Thoracic aorta (tissue), 2 donors: Measurements from ENCODE around the gene MYOCD. TPM values are rescaled to one million over a fixed set of nuclear protein-coding genes. Genes with fewer than 3 reads are reported as not detected.
A peak's percentile ranks its signal among the peaks of the same experiment; 100 is the strongest.

Source experiments
- ATAC-seq: fragments of 150-250 bp; one replicate; pipeline ENCODE4 v1.8.0; 2017; ENCODE audit warnings: low read depth; ENCODE audit not compliant: insufficient number of reproducible peaks, low FRiP score
- DNase-seq: peaks from one replicate; pipeline ENCODE4 v3.0.0-alpha.2; 2020; ENCODE audit warnings: low spot score
- H3K27ac ChIP-seq, 2 donors: fragments of 200-600 bp; sonication (generic); 1 replicate in 1 of 2; 2 replicates in 1 of 2; pipeline ENCODE4 v1.5.1; 2016; ENCODE audit warnings: mild to moderate bottlenecking in 2 of 2, moderate library complexity in 2 of 2
- H3K27me3 ChIP-seq: fragments of 200-600 bp; sonication (generic); replicated peaks from 2 replicates; pipeline ENCODE4 v1.6.0; 2016; ENCODE audit warnings: mild to moderate bottlenecking; ENCODE audit not compliant: insufficient read depth
- H3K36me3 ChIP-seq: fragments of 200-600 bp; sonication (generic); one replicate; pipeline ENCODE4 v1.5.1; 2016
- H3K4me1 ChIP-seq, 2 donors: fragments of 200-600 bp; sonication (generic); 1 replicate in 1 of 2; 2 replicates in 1 of 2; pipeline versions ENCODE4 v1.5.1 to v1.6.0; 2016; ENCODE audit warnings: low read depth in 2 of 2, mild to moderate bottlenecking in 1 of 2; ENCODE audit not compliant: control insufficient read depth in 1 of 2
- H3K4me3 ChIP-seq: fragments of 200-600 bp; sonication (generic); 2 replicates; pipeline ENCODE4 v1.5.1; 2016; ENCODE audit warnings: mild to moderate bottlenecking
- H3K9me3 ChIP-seq: fragments of 200-600 bp; sonication (generic); 2 replicates; pipeline ENCODE4 v1.5.1; 2016
- CTCF ChIP-seq: fragments of 200-600 bp; sonication (generic); IDR thresholded peaks from one replicate; pipeline ENCODE4 v1.5.1; 2019; ENCODE audit warnings: antibody characterized with exemption
- total RNA-seq, 2 donors: library from RNA; depleted of rRNA; stranded (reverse); fragments of >200 nt; gene quantifications; one replicate each; pipeline versions ENCODE4 v1.1.0 to v1.2.3, GENCODE V29; 2016

The MYOCD gene
- total RNA-seq, 2 donors from 2014 or later: 102 to 113 TPM

- no peak for DNase-seq
- Histone ChIP-seq H3K9me3 (no peaks in the 10 kb centered on the region), H3K4me3 (no peak overlapping the region), H3K4me1 (peaks cover 21 to 43% of the 10 kb centered on the region in 2 donors), H3K27ac (peak overlapping the region; percentile 53 to 94), H3K36me3 (peaks cover 2% of the 10 kb centered on the region), H3K27me3 (no peaks in the 10 kb centered on the region)
- no peak for ATAC-seq
- no peak for TF ChIP-seq CTCF
These were observed 27.9 kb downstream of the MYOCD start for GRCh38 chr17:12693640-12694039.

- peaks cover 15% of the 10 kb centered on the region for H3K36me3 ChIP-seq
- no peaks in the 10 kb centered on the region for H3K27me3 ChIP-seq
- H3K4me1 ChIP-seq: peaks cover 0 to 7% of the 10 kb centered on the region in 2 donors
- TF ChIP-seq CTCF: no peak
- H3K9me3 ChIP-seq: no peaks in the 10 kb centered on the region
- no peak overlapping the region for H3K27ac ChIP-seq
- ATAC-seq: no peak
- no peak overlapping the region for H3K4me3 ChIP-seq
- no peak for DNase-seq
These were observed 40.4 kb downstream of the MYOCD start for GRCh38 chr17:12706070-12706469.

- Histone ChIP-seq H3K36me3 (peaks cover 20% of the 10 kb centered on the region), H3K4me1 (peaks cover 19 to 28% of the 10 kb centered on the region in 2 donors), H3K27ac (no peak overlapping the region), H3K4me3 (no peak overlapping the region), H3K9me3 (no peaks in the 10 kb centered on the region), H3K27me3 (no peaks in the 10 kb centered on the region)
- DNase-seq: no peak
- no peak for ATAC-seq
- no peak for TF ChIP-seq CTCF
These were observed 43.4 kb downstream of the MYOCD start for GRCh38 chr17:12709063-12709462.

GRCh38 chr17:12712415-12712814 is 46.7 kb downstream of the MYOCD start:
- H3K27ac ChIP-seq: peak overlapping the region; percentile 57 to 61
- H3K36me3 ChIP-seq: peaks cover 29% of the 10 kb centered on the region
- no peak for TF ChIP-seq CTCF

GRCh38 chr17:12712941-12713340 is 47.3 kb downstream of the MYOCD start:
- Histone ChIP-seq H3K27ac (peak overlapping the region; percentile 32 to 61), H3K4me3 (no peak overlapping the region), H3K36me3 (peaks cover 34% of the 10 kb centered on the region), H3K4me1 (peaks cover 21 to 31% of the 10 kb centered on the region in 2 donors), H3K9me3 (no peaks in the 10 kb centered on the region), H3K27me3 (no peaks in the 10 kb centered on the region)
- DNase-seq: no peak
- ATAC-seq: no peak
- no peak for TF ChIP-seq CTCF

More at GRCh38 chr17:12712415-12712814, 46.7 kb downstream of the MYOCD start:
- peaks cover 19 to 28% of the 10 kb centered on the region in 2 donors for H3K4me1 ChIP-seq
- H3K9me3 ChIP-seq: no peaks in the 10 kb centered on the region
- H3K27me3 ChIP-seq: no peaks in the 10 kb centered on the region
- H3K4me3 ChIP-seq: no peak overlapping the region
- DNase-seq: no peak
- no peak for ATAC-seq
